NCI-H2107 (cell line): ENCODE measurements around the gene SUCO.

Experiments
- DNase-seq: peaks from one replicate; lab custom pipeline; 2025; lab: John Stamatoyannopoulos, UW

Gene SUCO

DNA sequence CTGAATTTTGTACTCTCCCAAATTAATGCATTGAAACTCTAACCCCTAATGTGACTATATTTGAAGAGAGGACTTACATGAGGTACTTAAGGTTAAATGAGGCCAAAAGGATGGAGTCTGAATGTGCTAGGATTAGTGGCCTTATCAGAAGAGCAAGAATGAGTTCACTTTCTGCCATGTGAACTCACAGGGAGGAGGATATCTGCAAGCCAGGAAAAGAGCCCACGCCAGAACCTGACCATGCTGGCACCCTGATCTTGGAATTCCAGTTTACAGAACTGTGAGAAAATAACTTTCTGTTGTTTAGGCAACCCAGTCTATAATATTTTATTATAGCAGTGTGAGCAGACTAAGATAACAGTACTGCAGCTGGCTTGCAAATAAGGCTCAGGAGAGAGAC is 113.7 kb downstream of the SUCO start:
- no peak for DNase-seq

DNA sequence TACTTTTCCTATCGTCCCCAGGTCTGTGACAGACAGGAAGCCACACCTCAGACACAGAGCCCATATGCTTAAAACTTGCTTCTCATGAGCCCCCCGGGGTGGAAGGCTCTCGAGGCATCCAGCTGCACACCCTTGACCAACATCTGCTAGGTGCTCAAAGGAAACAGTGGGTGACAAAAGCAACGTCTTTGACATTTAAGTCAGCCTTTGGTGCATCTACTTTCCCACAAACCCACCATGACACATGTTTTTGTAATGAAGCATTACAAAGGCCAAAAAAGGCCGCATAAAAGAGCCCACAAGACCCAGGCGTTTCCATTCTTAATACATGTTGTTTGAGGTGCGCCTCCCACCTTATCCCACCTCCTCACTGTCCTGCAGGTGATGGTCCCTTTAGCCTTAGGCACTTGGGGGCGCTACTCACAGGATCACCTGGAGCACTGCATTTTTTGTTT is 114.2 kb downstream of the SUCO start:
- DNase-seq, result no peak

DNA sequence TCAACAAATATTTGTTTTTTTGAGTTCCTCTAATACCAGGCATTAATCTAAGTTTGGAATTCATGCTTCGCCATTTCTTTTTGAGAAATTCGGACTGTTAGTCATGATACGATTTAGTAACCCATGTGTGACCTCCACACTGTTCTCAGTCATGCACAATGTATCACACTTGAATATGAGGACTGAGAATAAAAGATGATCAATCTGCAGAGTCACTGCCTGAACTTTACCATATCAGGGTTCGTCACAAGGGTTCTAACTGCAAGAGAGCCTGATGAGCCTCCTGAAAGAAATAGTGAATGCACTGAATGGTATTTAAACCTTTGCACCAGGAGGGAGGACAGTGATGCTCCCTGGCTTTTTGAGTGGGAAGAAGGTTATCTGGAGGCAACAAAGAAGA is 115.0 kb downstream of the SUCO start:
- DNase-seq, result no peak

DNA sequence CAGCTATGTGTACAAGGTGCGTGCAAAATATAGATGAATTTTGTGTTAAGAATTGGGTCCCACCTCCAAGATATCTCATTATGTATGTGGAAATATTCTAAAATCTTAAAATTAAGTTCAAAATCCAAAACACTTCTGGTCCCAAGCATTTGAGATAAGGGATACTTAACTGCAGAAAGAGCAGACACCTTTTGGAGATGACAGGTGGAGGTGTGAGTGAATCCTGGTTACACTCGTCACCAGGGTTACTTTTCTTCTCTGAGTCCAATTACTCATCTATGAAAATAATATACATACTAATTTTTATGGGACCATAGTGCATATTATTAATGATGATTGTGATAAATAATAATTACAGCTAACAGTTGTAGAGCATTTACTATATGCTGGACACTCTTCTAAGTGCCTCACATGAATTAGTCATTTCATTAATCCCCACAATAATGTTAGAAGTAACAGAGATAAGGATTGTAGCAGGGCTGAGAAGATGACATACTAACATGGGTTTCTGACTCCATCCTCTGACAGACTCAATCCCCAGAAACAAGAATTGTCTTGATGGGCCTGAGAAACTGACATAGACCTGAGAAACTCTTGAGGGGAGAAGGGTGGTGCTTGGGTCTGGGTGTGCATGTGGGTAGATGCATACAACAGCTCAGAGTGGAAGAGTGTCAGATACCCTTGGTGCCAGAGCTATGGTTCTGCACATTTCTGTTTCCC is 117.7 kb downstream of the SUCO start:
- no peak for DNase-seq

GRCh38 chr1:172653015-172653709 is 120.2 kb downstream of the SUCO start:
- DNase-seq, result no peak

DNA sequence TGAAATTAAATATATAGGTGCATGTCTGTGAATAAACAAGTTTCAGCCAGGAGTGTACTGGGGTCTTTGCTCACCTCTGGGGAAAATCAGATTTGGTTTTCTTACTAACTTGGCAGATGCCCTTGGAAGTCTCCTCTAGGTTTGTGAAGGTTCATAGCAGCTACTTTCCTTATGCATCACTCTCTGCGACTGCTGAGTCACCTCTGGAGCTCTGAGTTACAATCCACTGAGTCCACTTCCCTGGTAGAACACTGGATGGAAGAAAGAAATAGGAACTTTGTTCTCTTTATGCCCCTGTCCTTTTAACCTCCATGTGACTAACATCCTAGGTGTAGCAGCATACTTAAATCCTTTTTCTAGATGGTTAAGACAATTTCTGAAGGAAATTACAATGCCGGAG is 121.6 kb downstream of the SUCO start:
- no peak for DNase-seq

- DNase-seq, result no peak
These were observed 123.6 kb downstream of the SUCO start for GRCh38 chr1:172656576-172656975.

DNA sequence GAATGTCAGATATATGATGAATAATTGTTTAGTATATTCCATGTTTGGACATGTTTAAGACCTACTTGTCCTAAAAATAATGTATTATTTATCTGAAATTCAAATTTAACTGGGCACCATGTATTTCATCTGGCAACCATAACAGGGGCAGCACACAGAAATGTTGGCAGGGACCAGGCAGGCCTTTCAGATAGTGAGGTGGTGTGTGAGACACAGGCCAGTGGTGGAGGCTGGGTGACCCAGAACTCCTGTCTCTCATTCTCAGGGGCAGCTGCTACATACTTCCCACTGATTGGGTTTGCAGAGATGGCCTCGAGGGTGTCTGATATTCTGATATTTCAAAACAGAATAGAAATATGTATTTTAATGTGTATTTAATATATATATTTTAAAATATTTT is 124.6 kb downstream of the SUCO start:
- DNase-seq, result no peak

DNA sequence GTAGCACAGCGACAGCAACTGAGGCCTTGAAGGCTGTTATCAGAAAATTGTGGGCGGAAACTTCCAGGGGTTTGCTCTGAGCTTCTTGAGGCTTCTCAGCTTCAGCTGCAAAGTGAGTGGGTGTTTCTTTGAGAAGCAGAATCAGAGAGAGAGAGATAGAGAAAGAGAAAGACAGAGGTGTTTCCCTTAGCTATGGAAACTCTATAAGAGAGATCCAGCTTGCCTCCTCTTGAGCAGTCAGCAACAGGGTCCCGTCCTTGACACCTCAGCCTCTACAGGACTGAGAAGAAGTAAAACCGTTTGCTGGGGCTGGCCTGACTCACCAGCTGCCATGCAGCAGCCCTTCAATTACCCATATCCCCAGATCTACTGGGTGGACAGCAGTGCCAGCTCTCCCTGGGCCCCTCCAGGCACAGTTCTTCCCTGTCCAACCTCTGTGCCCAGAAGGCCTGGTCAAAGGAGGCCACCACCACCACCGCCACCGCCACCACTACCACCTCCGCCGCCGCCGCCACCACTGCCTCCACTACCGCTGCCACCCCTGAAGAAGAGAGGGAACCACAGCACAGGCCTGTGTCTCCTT is 126.0 kb downstream of the SUCO start, which contains the start of gene FASLG:
FASLG (plus strand) TSS at position 233 of the 583 bp plus-strand sequence; CDS start at position 332, 99 bp downstream.
- DNase-seq, result no peak

DNA sequence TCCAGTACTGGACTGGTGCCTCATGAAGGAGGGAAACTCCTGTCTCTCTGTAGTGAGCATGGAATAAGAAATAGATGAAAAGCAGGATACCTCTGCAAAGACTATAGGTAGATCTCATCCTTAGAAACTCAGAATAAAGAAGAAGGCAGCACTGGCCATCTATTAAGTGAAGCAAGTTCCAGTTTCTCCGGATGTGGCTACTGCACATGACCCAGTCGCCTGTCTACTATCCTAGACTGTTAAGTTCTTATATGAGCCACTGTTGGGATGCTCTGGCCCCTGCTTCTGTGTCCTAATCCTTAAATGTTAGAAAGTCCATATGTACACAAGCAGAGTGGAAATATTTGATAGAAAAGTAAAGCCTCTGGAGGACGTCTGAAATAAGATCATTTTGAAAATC is 128.2 kb downstream of the SUCO start:
- no peak for DNase-seq
